GM21423 (cell line): Measurements from ENCODE around the gene SLC8B1.

Experiments used
- ATAC-seq: cut with Tn5 transposase; IDR thresholded peaks from one replicate; pipeline ENCODE4 v1.9.1; 2021; ENCODE audit warnings: mild to moderate bottlenecking, moderate library complexity; ENCODE audit not compliant: unreplicated experiment

The SLC8B1 gene

GRCh38 chr12:113271853-113272561 is 62.9 kb downstream of the SLC8B1 start:
- no peak for ATAC-seq

GRCh38 chr12:113271466-113271852 is 63.5 kb downstream of the SLC8B1 start:
- ATAC-seq: no peak

GRCh38 chr12:113270709-113271009 is 64.2 kb downstream of the SLC8B1 start:
- ATAC-seq: no peak

- no peak for ATAC-seq
Observed at GRCh38 chr12:113269257-113269943, 65.5 kb downstream of the SLC8B1 start.

GRCh38 chr12:113268621-113269020 is 66.3 kb downstream of the SLC8B1 start:
- ATAC-seq: no peak

GRCh38 chr12:113268136-113268535 is 66.8 kb downstream of the SLC8B1 start:
- no peak for ATAC-seq

GRCh38 chr12:113267621-113268020 is 67.3 kb downstream of the SLC8B1 start:
- no peak for ATAC-seq

GRCh38 chr12:113266106-113266895 is 68.6 kb downstream of the SLC8B1 start:
- no peak for ATAC-seq

GRCh38 chr12:113263431-113263963 is 71.4 kb downstream of the SLC8B1 start:
- ATAC-seq: no peak

- ATAC-seq: no peak
Observed at GRCh38 chr12:113262710-113263109, 72.2 kb downstream of the SLC8B1 start.

GRCh38 chr12:113261847-113262470 is 73.0 kb downstream of the SLC8B1 start:
- ATAC-seq: no peak

GRCh38 chr12:113260636-113261300 is 74.1 kb downstream of the SLC8B1 start:
- no peak for ATAC-seq

- ATAC-seq: no peak
Observed at GRCh38 chr12:113260127-113260526, 74.8 kb downstream of the SLC8B1 start.

- no peak for ATAC-seq
Observed at GRCh38 chr12:113257564-113257963, 77.3 kb downstream of the SLC8B1 start.

- ATAC-seq: no peak
Observed at GRCh38 chr12:113254298-113254697, 80.6 kb downstream of the SLC8B1 start.

GRCh38 chr12:113253532-113254285 is 81.2 kb downstream of the SLC8B1 start:
- no peak for ATAC-seq

GRCh38 chr12:113252494-113252893 is 82.4 kb downstream of the SLC8B1 start:
- no peak for ATAC-seq

- no peak for ATAC-seq
Observed at GRCh38 chr12:113251404-113252070, 83.4 kb downstream of the SLC8B1 start.

- ATAC-seq: no peak
Observed at GRCh38 chr12:113250045-113250444, 84.9 kb downstream of the SLC8B1 start.
